GM12878 (cell line): ENCODE data around the gene MOV10L1. TPM values are rescaled to one million over a fixed set of nuclear protein-coding genes. Genes with fewer than 3 reads are reported as not detected.
"Not testable (repeated sequence)": the region's sequence is repeated elsewhere in the genome, so short reads cannot be mapped to it uniquely, and the experiment has no call there.

ENCODE experiments used
- ATAC-seq: fragments of 200-7000 bp; cut with Tn5 transposase; 3 replicates; pipeline ENCODE4 v1.9.1; 2020; ENCODE audit warnings: mild to moderate bottlenecking, moderate library complexity
- BruUV-seq: library from RNA; stranded (reverse); fragments of 400-500 nt; replicated peaks from 2 replicates; lab custom pipeline; 2021; lab: Mats Ljungman, UMichigan
- CTCF ChIA-PET: fragments of 300-600 bp; sonication (Branson Sonifier 250); formaldehyde crosslinking; extraction: SDS; loops from one replicate; lab custom pipeline; 2021; ENCODE audit warnings: inconsistent platforms; lab: Yijun Ruan, JAX
- POLR2A ChIA-PET: fragments of 350-600 bp; formaldehyde crosslinking; extraction: SDS; loops from one replicate; lab custom pipeline; 2021; ENCODE audit warnings: inconsistent platforms; lab: Charles Lee
- RAD21 ChIA-PET: fragments of 300-600 bp; sonication (Branson Sonifier 250); formaldehyde crosslinking; loops from one replicate; lab custom pipeline; 2023; ENCODE audit warnings: antibody characterized with exemption; ENCODE audit not compliant: unreplicated experiment; lab: Charles Lee
- SMC1A ChIA-PET: fragments of 300-600 bp; sonication (Branson Sonifier 250); formaldehyde crosslinking; loops from one replicate; lab custom pipeline; 2023; ENCODE audit not compliant: unreplicated experiment, uncharacterized antibody; lab: Charles Lee
- DNase-seq: peaks from one replicate; pipeline ENCODE4 v3.0.0-alpha.2; 2011; ENCODE audit warnings: low read depth, low spot score
- FAIRE-seq: peaks from 3 replicates; lab custom pipeline; 2011; peaks lifted over from hg19 to GRCh38; lab: Jason Lieb, UNC
- H2AFZ ChIP-seq: 2 replicates; pipeline ENCODE4 v1.6.0; 2011; ENCODE audit warnings: low read depth, low read length, control low read depth; ENCODE audit not compliant: control insufficient read depth
- H3K27ac ChIP-seq: 2 replicates; pipeline ENCODE4 v1.5.1; 2011; ENCODE audit warnings: control low read depth; ENCODE audit not compliant: control insufficient read depth, insufficient read depth
- H3K27me3 ChIP-seq, 2 experiments: replicated peaks in 1 of 2; 2 replicates each; pipeline versions ENCODE4 v1.6.0 to v1.6.1; 2011; ENCODE audit warnings: low read length in 1 of 2; ENCODE audit not compliant: control insufficient read depth in 2 of 2, insufficient read depth in 2 of 2
- H3K36me3 ChIP-seq, 2 experiments: 2 replicates each; pipeline ENCODE4 v1.5.1; 2011; ENCODE audit warnings: low read length in 1 of 2; ENCODE audit not compliant: control insufficient read depth in 2 of 2, insufficient read depth in 2 of 2
- H3K4me1 ChIP-seq: 2 replicates; pipeline ENCODE4 v1.6.1; 2011; ENCODE audit warnings: mild to moderate bottlenecking, low read length, moderate library complexity, mixed read lengths; ENCODE audit not compliant: control insufficient read depth, insufficient read depth
- H3K4me2 ChIP-seq: 2 replicates; pipeline ENCODE4 v1.6.0; 2011; ENCODE audit warnings: control low read depth; ENCODE audit not compliant: control insufficient read depth, insufficient read depth
- H3K4me3 ChIP-seq: fragments of 200-600 bp; sonication (generic); 2 replicates; pipeline ENCODE4 v1.5.1; 2016
- H3K79me2 ChIP-seq: 2 replicates; pipeline ENCODE4 v1.6.0; 2011; ENCODE audit warnings: low read length; ENCODE audit not compliant: control insufficient read depth, insufficient read depth
- H3K9ac ChIP-seq: 2 replicates; pipeline ENCODE4 v1.8.0; 2011; ENCODE audit warnings: low read length, control low read depth, mixed read lengths; ENCODE audit not compliant: control insufficient read depth, insufficient read depth
- H3K9me3 ChIP-seq: replicated peaks from 3 replicates; pipeline ENCODE4 v1.5.1; 2011; ENCODE audit warnings: mild to moderate bottlenecking, low read length; ENCODE audit not compliant: control insufficient read depth, insufficient read depth
- H4K20me1 ChIP-seq: 2 replicates; pipeline ENCODE4 v1.6.0; 2011; ENCODE audit not compliant: control insufficient read depth, insufficient read depth
- CBX5 ChIP-seq: sonication (generic); IDR thresholded peaks from 2 replicates; pipeline ENCODE4 v1.6.1; 2016; ENCODE audit warnings: low read depth, moderate library complexity, mild to moderate bottlenecking, inconsistent platforms
- CHD2 ChIP-seq: IDR thresholded peaks from 2 replicates; pipeline ENCODE4 v1.6.1; 2011; ENCODE audit warnings: low read depth, low read length, improper control_type of control experiment, borderline replicate concordance
- MTA2 ChIP-seq: fragments of 450-650 bp; IDR thresholded peaks from 2 replicates; pipeline ENCODE4 v1.6.1; 2016; ENCODE audit warnings: low read depth, mild to moderate bottlenecking, moderate library complexity
- MTA3 ChIP-seq: IDR thresholded peaks from 2 replicates; pipeline ENCODE4 v1.6.1; 2012; ENCODE audit warnings: low read length, inconsistent platforms, borderline replicate concordance
- NR2C1 ChIP-seq: fragments of 450-650 bp; IDR thresholded peaks from 2 replicates; pipeline ENCODE4 v1.6.1; 2017; ENCODE audit warnings: antibody characterized with exemption, mild to moderate bottlenecking, moderate library complexity
- NR2F1 ChIP-seq: fragments of 450-650 bp; conservative IDR thresholded peaks from 2 replicates; pipeline ENCODE4 v1.6.1; 2017; ENCODE audit warnings: mild to moderate bottlenecking
- POLR2A ChIP-seq: IDR thresholded peaks from 2 replicates; pipeline ENCODE4 v1.6.1; 2011; ENCODE audit warnings: low read depth, mild to moderate bottlenecking, low read length
- RB1 ChIP-seq: fragments of 450-650 bp; formaldehyde crosslinking; IDR thresholded peaks from 2 replicates; pipeline ENCODE4 v1.6.1; 2017; ENCODE audit warnings: mild to moderate bottlenecking, borderline replicate concordance
- WGBS: methylation state at CpG from one replicate; pipeline ENCODE4 v1.1.6; 2016; ENCODE audit warnings: low lambda C conversion rate; ENCODE audit not compliant: insufficient replicate concordance, insufficient coverage; ENCODE audit errors: missing lambda C conversion rate; 5-methylcytosine and 5-hydroxymethylcytosine counted together
- in situ Hi-C: fragments of 300-500 bp; cut with MboI; formaldehyde crosslinking; loops from 9 replicates; pipeline ENCODE4 v1.14.3; 2018; ENCODE audit warnings: mixed read lengths
- intact Hi-C: fragments of 100-400 bp; cut with micrococcal nuclease; formaldehyde crosslinking; loops from one replicate; pipeline ENCODE4 v1.14.2; 2022; ENCODE audit not compliant: unreplicated experiment
- polyA plus RNA-seq, 11 experiments: library from polyadenylated mRNA; depleted of rRNA in 4 of 11; unstranded in 6 of 11; stranded (reverse) in 5 of 11; fragments of >200 nt; fragmentation: Nextera tagmentation in 4 of 11; fragmentation: Illumina TruSeq in 1 of 11; extraction: Ambion mirVana in 4 of 11; extraction: Trizol in 1 of 11; gene quantifications; 1 replicate in 1 of 11; 2 replicates in 10 of 11; pipeline versions ENCODE4 v1.2.1 to v1.2.3, GENCODE V29; 2011 to 2016; ENCODE audit warnings: inconsistent platforms in 2 of 11, missing spikeins in 2 of 11, low read depth in 1 of 11
- total RNA-seq, 4 experiments: library from RNA; depleted of rRNA in 3 of 4; stranded (reverse); fragments of >200 nt in 3 of 4; fragmentation: Illumina TruSeq in 1 of 4; extraction: Trizol in 1 of 4; gene quantifications; 2 replicates each; pipeline versions ENCODE4 v1.2.1 to v1.2.3, GENCODE V29; 2013 to 2021

The MOV10L1 gene
- total and polyA plus RNA-seq, 10 of the 15 experiments (the other 5 are each of a cell fraction or from before 2014, with no cell fraction given) = 0.22 TPM; not detected in 9

- Histone ChIP-seq H3K36me3 (no peaks in the 10 kb centered on the region), H3K9me3 (no peaks in the 10 kb centered on the region), H3K4me2 (no peak overlapping the region), H3K4me3 (no peak overlapping the region), H2AFZ (no peak overlapping the region), H3K27ac (no peak overlapping the region), H3K79me2 (no peaks in the 10 kb centered on the region), H3K4me1 (no peaks in the 10 kb centered on the region), H3K27me3 (peaks cover 2 to 5% of the 10 kb centered on the region in 2 experiments; a peak in 3 of 4 replicates), H4K20me1 (no peaks in the 10 kb centered on the region), H3K9ac (no peak overlapping the region)
- FAIRE-seq = no peak
- ChIA-PET POLR2A (no interaction called here), RAD21 (no interaction called here), SMC1A (no interaction called here), CTCF (no interaction called here)
- in situ Hi-C loops (no loop called here), intact Hi-C loops (no loop called here)
- TF ChIP-seq NR2F1 (no peak), CHD2 (no peak), RB1 (no peak), MTA3 (no peak), NR2C1 (no peak), MTA2 (no peak), POLR2A (no peak), CBX5 (no peak)
- DNase-seq = no peak
- WGBS = 84% methylated on average over 11 of the region's 11 CpGs
- no TSS peak for BruUV-seq
- ATAC-seq = no peak
Observed at GRCh38 chr22:50167689-50168489, 78.1 kb downstream of the MOV10L1 start.

GRCh38 chr22:50168490-50169180 lies 78.8 kb downstream of the MOV10L1 start:
- H3K4me1 ChIP-seq, ATAC-seq, SMC1A ChIA-PET, POLR2A ChIA-PET, RAD21 ChIA-PET, H3K9me3 ChIP-seq, intact Hi-C loops, H3K9ac ChIP-seq, FAIRE-seq, H3K36me3 ChIP-seq, H3K27ac ChIP-seq, H3K4me2 ChIP-seq, H3K27me3 ChIP-seq, BruUV-seq, in situ Hi-C loops, DNase-seq, CTCF ChIA-PET, H4K20me1 ChIP-seq, H2AFZ ChIP-seq, H3K79me2 ChIP-seq, H3K4me3 ChIP-seq: not testable (repeated sequence)
- 65% methylated on average over 5 of the region's 5 CpGs for WGBS
